K562 (cell line): Measurements from ENCODE around the gene MCL1. TPM values are rescaled to one million over a fixed set of nuclear protein-coding genes. Genes with fewer than 3 reads are reported as not detected.

Experiments used
- BDP1 ChIP-seq: IDR thresholded peaks from 3 replicates; pipeline ENCODE4 v1.6.1; 2011; ENCODE audit not compliant: insufficient read length, insufficient read depth
- CHCHD3 ChIP-seq: fragments of 250-450 bp; sonication (Bioruptor Pico); IDR thresholded peaks from 2 replicates; pipeline ENCODE4 v2.1.2; 2022; ENCODE audit warnings: mild to moderate bottlenecking
- COPS2 ChIP-seq: fragments of 450-650 bp; conservative IDR thresholded peaks from 2 replicates; pipeline ENCODE4 v1.6.1; 2016; ENCODE audit warnings: mild to moderate bottlenecking, moderate library complexity
- CUX1 ChIP-seq: fragments of 200-800 bp; sonication (Bioruptor generic); IDR thresholded peaks from 2 replicates; pipeline ENCODE4 v1.6.1; 2016; ENCODE audit warnings: missing genetic modification characterization, missing compliant biosample characterization
- HDAC1 ChIP-seq, 2 experiments: fragments of 450-650 bp; IDR thresholded peaks; 2 replicates each; pipeline ENCODE4 v1.6.1; 2016 to 2017; ENCODE audit warnings: inconsistent platforms in 1 of 2, mild to moderate bottlenecking in 1 of 2, moderate library complexity in 1 of 2
- HNRNPLL ChIP-seq: fragments of 200-400 bp; formaldehyde crosslinking; IDR thresholded peaks from 2 replicates; pipeline ENCODE4 v1.6.1; 2017; ENCODE audit warnings: low read length, low read depth, mild to moderate bottlenecking; ENCODE audit not compliant: poor library complexity, severe bottlenecking
- PTTG1 ChIP-seq: fragments of 450-650 bp; IDR thresholded peaks from 2 replicates; pipeline ENCODE4 v1.6.1; 2016; ENCODE audit warnings: low read depth, mild to moderate bottlenecking, missing genetic modification characterization, missing compliant biosample characterization
- SIX5 ChIP-seq, 2 experiments: IDR thresholded peaks; 2 replicates each; pipeline ENCODE4 v1.6.1; 2011; ENCODE audit warnings: low read length in 2 of 2, borderline replicate concordance in 1 of 2, low read depth in 1 of 2, mild to moderate bottlenecking in 1 of 2, moderate library complexity in 1 of 2; ENCODE audit not compliant: insufficient read depth in 1 of 2
- STAT5B ChIP-seq: fragments of 250-450 bp; sonication (Bioruptor Pico); IDR thresholded peaks from 2 replicates; pipeline ENCODE4 v1.8.0; 2021; ENCODE audit warnings: mild to moderate bottlenecking, inconsistent platforms
- TAF7 ChIP-seq: fragments of 450-650 bp; IDR thresholded peaks from 2 replicates; pipeline ENCODE4 v1.6.1; 2016; ENCODE audit warnings: missing genetic modification characterization, missing compliant biosample characterization
- ZNF121 ChIP-seq: sonication (generic); formaldehyde crosslinking; conservative IDR thresholded peaks from 2 replicates; pipeline ENCODE4 v1.8.0; 2022; ENCODE audit warnings: missing genetic modification reagents
- ZNF184 ChIP-seq: sonication (generic); formaldehyde crosslinking; IDR thresholded peaks from 2 replicates; pipeline ENCODE4 v1.5.0; 2020; ENCODE audit warnings: missing genetic modification reagents
- polyA plus RNA-seq, 8 experiments: library from polyadenylated mRNA; depleted of rRNA in 4 of 8; stranded (reverse) in 5 of 8; unstranded in 3 of 8; fragments of >200 nt; fragmentation: Nextera tagmentation in 2 of 8; fragmentation: Illumina TruSeq in 1 of 8; extraction: Ambion mirVana in 2 of 8; extraction: Trizol in 1 of 8; gene quantifications; 2 replicates each; pipeline versions ENCODE4 v1.2.1 to v1.2.3, GENCODE V29; 2011 to 2014; ENCODE audit warnings: inconsistent platforms in 1 of 8, missing spikeins in 1 of 8
- total RNA-seq, 7 experiments: library from RNA; depleted of rRNA in 6 of 7; stranded (reverse); fragments of >200 nt in 6 of 7; fragmentation: Illumina TruSeq in 2 of 7; extraction: Trizol in 2 of 7; gene quantifications; 2 replicates each; pipeline versions ENCODE4 v1.2.1 to v1.2.3, GENCODE V29; 2011 to 2021; ENCODE audit warnings: low replicate concordance in 1 of 7
- TF ChIP-seq, protein P1 (sequence below): sonication (generic); formaldehyde crosslinking; IDR thresholded peaks from 2 replicates; pipeline ENCODE4 v1.8.1; 2023; ENCODE audit warnings: missing genetic modification reagents, mild to moderate bottlenecking, borderline replicate concordance
- TF ChIP-seq, protein P2 (sequence below), 2 experiments: fragments of 450-650 bp; IDR thresholded peaks; 2 replicates each; pipeline ENCODE4 v1.6.1; 2016

MCL1 gene
- total and polyA plus RNA-seq, 9 of the 15 experiments (the other 6 are each of a cell fraction or from before 2014, with no cell fraction given): 27.1 to 224 (median 138) TPM

GRCh38 chr1:150613061-150613920 is 33.9 kb upstream of the MCL1 start (continued):
- TF ChIP-seq TAF7 (tag) (peak; percentile 29; the same call in 1 of the 2 replicates), HDAC1 (IDR thresholded peaks at IDR 0.05) (peak in 1 of 2 experiments; percentile 52; a peak in 1 of 4 replicates), ZNF121 (no peak), ZNF184 (no peak), CHCHD3 (CRISPR knock-in tag) (no peak), BDP1 (no peak), PTTG1 (tag) (peak; percentile 52), STAT5B (CRISPR knock-in tag) (no peak), HNRNPLL (no peak), COPS2 (no peak), SIX5 (IDR thresholded peaks at IDR 0.05; ENCODE audit: borderline replicate concordance in 1 of 2, insufficient read depth in 1 of 2, low read depth in 1 of 2, low read length in 2 of 2) (no peak), CUX1 (CRISPR knock-in tag) (0 out of 2 replicates have a peak, but pooled peaks have one; percentile 54)
- TF ChIP-seq, protein P1, sequence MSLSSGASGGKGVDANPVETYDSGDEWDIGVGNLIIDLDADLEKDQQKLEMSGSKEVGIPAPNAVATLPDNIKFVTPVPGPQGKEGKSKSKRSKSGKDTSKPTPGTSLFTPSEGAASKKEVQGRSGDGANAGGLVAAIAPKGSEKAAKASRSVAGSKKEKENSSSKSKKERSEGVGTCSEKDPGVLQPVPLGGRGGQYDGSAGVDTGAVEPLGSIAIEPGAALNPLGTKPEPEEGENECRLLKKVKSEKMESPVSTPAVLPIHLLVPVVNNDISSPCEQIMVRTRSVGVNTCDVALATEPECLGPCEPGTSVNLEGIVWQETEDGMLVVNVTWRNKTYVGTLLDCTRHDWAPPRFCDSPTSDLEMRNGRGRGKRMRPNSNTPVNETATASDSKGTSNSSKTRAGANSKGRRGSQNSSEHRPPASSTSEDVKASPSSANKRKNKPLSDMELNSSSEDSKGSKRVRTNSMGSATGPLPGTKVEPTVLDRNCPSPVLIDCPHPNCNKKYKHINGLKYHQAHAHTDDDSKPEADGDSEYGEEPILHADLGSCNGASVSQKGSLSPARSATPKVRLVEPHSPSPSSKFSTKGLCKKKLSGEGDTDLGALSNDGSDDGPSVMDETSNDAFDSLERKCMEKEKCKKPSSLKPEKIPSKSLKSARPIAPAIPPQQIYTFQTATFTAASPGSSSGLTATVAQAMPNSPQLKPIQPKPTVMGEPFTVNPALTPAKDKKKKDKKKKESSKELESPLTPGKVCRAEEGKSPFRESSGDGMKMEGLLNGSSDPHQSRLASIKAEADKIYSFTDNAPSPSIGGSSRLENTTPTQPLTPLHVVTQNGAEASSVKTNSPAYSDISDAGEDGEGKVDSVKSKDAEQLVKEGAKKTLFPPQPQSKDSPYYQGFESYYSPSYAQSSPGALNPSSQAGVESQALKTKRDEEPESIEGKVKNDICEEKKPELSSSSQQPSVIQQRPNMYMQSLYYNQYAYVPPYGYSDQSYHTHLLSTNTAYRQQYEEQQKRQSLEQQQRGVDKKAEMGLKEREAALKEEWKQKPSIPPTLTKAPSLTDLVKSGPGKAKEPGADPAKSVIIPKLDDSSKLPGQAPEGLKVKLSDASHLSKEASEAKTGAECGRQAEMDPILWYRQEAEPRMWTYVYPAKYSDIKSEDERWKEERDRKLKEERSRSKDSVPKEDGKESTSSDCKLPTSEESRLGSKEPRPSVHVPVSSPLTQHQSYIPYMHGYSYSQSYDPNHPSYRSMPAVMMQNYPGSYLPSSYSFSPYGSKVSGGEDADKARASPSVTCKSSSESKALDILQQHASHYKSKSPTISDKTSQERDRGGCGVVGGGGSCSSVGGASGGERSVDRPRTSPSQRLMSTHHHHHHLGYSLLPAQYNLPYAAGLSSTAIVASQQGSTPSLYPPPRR (CRISPR knock-in tag): no peak
- TF ChIP-seq, protein P2, sequence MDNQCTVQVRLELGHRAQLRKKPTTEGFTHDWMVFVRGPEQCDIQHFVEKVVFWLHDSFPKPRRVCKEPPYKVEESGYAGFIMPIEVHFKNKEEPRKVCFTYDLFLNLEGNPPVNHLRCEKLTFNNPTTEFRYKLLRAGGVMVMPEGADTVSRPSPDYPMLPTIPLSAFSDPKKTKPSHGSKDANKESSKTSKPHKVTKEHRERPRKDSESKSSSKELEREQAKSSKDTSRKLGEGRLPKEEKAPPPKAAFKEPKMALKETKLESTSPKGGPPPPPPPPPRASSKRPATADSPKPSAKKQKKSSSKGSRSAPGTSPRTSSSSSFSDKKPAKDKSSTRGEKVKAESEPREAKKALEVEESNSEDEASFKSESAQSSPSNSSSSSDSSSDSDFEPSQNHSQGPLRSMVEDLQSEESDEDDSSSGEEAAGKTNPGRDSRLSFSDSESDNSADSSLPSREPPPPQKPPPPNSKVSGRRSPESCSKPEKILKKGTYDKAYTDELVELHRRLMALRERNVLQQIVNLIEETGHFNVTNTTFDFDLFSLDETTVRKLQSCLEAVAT (IDR thresholded peaks at IDR 0.05): no peak
